Measurements from ENCODE around the gene EXOC3.
"Not testable (repeated sequence)": the region's sequence is repeated elsewhere in the genome, so short reads cannot be mapped to it uniquely, and the experiment has no call there.

Gene EXOC3

GRCh38 chr5:501831-502184 lies 58.8 kb downstream of the EXOC3 start:
- TF ChIP-seq, protein P1, sequence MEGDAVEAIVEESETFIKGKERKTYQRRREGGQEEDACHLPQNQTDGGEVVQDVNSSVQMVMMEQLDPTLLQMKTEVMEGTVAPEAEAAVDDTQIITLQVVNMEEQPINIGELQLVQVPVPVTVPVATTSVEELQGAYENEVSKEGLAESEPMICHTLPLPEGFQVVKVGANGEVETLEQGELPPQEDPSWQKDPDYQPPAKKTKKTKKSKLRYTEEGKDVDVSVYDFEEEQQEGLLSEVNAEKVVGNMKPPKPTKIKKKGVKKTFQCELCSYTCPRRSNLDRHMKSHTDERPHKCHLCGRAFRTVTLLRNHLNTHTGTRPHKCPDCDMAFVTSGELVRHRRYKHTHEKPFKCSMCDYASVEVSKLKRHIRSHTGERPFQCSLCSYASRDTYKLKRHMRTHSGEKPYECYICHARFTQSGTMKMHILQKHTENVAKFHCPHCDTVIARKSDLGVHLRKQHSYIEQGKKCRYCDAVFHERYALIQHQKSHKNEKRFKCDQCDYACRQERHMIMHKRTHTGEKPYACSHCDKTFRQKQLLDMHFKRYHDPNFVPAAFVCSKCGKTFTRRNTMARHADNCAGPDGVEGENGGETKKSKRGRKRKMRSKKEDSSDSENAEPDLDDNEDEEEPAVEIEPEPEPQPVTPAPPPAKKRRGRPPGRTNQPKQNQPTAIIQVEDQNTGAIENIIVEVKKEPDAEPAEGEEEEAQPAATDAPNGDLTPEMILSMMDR (IDR thresholded peaks at IDR 0.05; ENCODE audit: unreplicated experiment in 3 of 3) = no peak
- Mint-ChIP-seq H3K27me3 (ENCODE audit: low read depth) (peaks cover 75% of the 10 kb centered on the region), H3K27ac (peak overlapping the region in 1 of 3 experiments; percentile 80), H3K36me3 (ENCODE audit: low read depth) (no peaks in the 10 kb centered on the region), H3K9me3 (no peaks in the 10 kb centered on the region), H3K4me3 (no peak overlapping the region), H3K4me1 (no peaks in the 10 kb centered on the region)

GRCh38 chr5:502325-503079 lies 59.5 kb downstream of the EXOC3 start:
- Mint-ChIP-seq H3K9me3 (no peaks in the 10 kb centered on the region), H3K36me3 (ENCODE audit: low read depth) (no peaks in the 10 kb centered on the region), H3K27me3 (ENCODE audit: low read depth) (peaks cover 68% of the 10 kb centered on the region), H3K27ac (peak overlapping the region in 1 of 3 experiments; percentile 80), H3K4me1 (no peaks in the 10 kb centered on the region), H3K4me3 (no peak overlapping the region)
- TF ChIP-seq, protein P1 (IDR thresholded peaks at IDR 0.05; ENCODE audit: unreplicated experiment in 3 of 3) = no peak

- H3K9me3 Mint-ChIP-seq = no peaks in the 10 kb centered on the region
- no peaks in the 10 kb centered on the region for H3K36me3 Mint-ChIP-seq (ENCODE audit: low read depth)
- H3K27ac Mint-ChIP-seq = no peak overlapping the region
- TF ChIP-seq, protein P1 (IDR thresholded peaks at IDR 0.05; ENCODE audit: unreplicated experiment in 3 of 3) = no peak
- H3K4me3 Mint-ChIP-seq = peak overlapping the region in 1 of 3 experiments; percentile 38
- H3K27me3 Mint-ChIP-seq (ENCODE audit: low read depth) = peaks cover 56% of the 10 kb centered on the region
- no peaks in the 10 kb centered on the region for H3K4me1 Mint-ChIP-seq
Observed at GRCh38 chr5:504326-505154, 61.6 kb downstream of the EXOC3 start.

GRCh38 chr5:505951-506525 lies 63.1 kb downstream of the EXOC3 start:
- TF ChIP-seq, protein P1 (IDR thresholded peaks at IDR 0.05; ENCODE audit: unreplicated experiment in 3 of 3) = no peak
- H3K27ac Mint-ChIP-seq = no peak overlapping the region
- no peaks in the 10 kb centered on the region for H3K36me3 Mint-ChIP-seq (ENCODE audit: low read depth)
- no peaks in the 10 kb centered on the region for H3K4me1 Mint-ChIP-seq
- peaks cover 54% of the 10 kb centered on the region for H3K27me3 Mint-ChIP-seq (ENCODE audit: low read depth)
- H3K4me3 Mint-ChIP-seq = no peak overlapping the region
- no peaks in the 10 kb centered on the region for H3K9me3 Mint-ChIP-seq

DNA sequence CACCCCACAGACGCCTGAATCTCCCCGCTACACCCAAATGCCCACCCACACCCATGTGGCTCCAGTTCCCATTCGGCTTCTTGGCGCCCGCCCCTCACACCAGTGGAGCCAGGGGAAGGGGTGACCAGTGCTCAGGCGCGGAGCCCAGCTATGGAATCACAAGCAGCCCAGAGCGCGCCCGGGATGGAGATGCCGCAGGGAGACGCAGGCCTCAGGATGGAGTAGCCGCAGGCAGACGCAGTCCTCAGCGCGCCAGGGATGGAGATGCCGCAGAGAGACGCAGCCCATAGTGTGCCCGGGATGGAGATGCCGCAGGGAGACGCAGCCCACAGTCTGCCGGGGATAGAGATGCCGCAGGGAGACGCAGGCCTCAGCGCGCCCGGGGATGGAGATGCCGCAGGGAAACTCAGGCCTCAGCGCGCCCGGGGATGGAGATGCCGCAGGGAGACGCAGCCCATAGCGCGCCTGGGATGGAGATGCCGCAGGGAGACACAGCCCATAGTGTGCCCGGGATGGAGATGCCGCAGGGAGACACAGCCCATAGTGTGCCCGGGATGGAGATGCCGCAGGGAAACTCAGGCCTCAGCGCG lies 65.1 kb downstream of the EXOC3 start:
- not testable (repeated sequence) for H3K9me3 Mint-ChIP-seq; H3K4me1 Mint-ChIP-seq; H3K27ac Mint-ChIP-seq; H3K36me3 Mint-ChIP-seq (ENCODE audit: low read depth); H3K4me3 Mint-ChIP-seq
- H3K27me3 Mint-ChIP-seq (ENCODE audit: low read depth) = peaks cover 46% of the 10 kb centered on the region

DNA sequence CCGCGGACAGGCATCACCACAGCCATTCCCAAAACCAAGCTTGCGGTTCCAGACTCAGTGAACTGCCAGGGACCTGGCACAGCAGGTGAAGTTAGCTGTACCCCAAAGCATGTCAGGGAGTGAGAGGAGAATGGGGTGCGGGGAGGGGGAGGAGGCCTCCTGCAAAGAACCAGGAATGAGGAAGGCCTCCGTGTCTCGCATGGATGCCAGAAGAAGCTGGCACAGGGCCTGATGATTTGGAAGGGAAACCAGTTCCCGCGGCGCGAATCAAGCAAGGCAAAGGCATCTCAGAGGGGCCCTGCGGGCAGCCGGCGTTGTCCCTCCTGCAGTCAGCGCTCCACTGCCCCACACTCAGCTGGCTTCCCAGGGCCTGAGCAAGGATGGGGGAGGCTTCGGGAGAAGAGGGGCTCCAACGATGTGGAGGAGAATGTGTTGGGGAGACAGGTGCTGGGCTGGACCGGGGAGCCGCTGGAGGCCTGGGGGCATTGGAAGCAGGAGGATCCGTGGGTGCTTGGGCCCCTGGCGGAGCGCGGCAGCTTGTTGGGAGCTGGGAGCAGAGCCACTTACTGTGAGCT lies 66.7 kb downstream of the EXOC3 start:
- H3K27me3 Mint-ChIP-seq (ENCODE audit: low read depth) = peaks cover 45% of the 10 kb centered on the region
- no peaks in the 10 kb centered on the region for H3K36me3 Mint-ChIP-seq (ENCODE audit: low read depth)
- no peak overlapping the region for H3K27ac Mint-ChIP-seq
- H3K9me3 Mint-ChIP-seq = no peaks in the 10 kb centered on the region
- no peak overlapping the region for H3K4me3 Mint-ChIP-seq
- no peaks in the 10 kb centered on the region for H3K4me1 Mint-ChIP-seq
- TF ChIP-seq, protein P1 (IDR thresholded peaks at IDR 0.05; ENCODE audit: unreplicated experiment in 3 of 3) = no peak

Data from nephron (organoid).